HT1080 (cell line): ENCODE data around the gene TRPV4. TPM values are rescaled to one million over a fixed set of nuclear protein-coding genes. Genes with fewer than 3 reads are reported as not detected.
"Not testable (repeated sequence)": the region's sequence is repeated elsewhere in the genome, so short reads cannot be mapped to it uniquely, and the experiment has no call there.

Source experiments
- DNase-seq: peaks from one replicate; pipeline ENCODE4 v3.0.0-alpha.2; 2015; ENCODE audit warnings: low read depth
- polyA plus RNA-seq, 2 experiments: library from polyadenylated mRNA; depleted of rRNA; stranded (reverse); fragments of >200 nt; gene quantifications; 2 replicates each; pipeline ENCODE4 v1.2.3, GENCODE V29; 2015
- total RNA-seq: library from RNA; depleted of rRNA; stranded (reverse); fragments of >200 nt; shearing (Covaris generic); gene quantifications from 2 replicates; pipeline ENCODE4 v1.2.3, GENCODE V29; 2014; rRNA removed

The TRPV4 gene
- 0.50 and 0.72 TPM in 2 replicates for total RNA-seq
- 2.0 and 2.2 TPM in 2 replicates for polyA plus RNA-seq (2015; cell fraction: cytosol; rRNA removed)
- polyA plus RNA-seq (2015; cell fraction: nucleus; rRNA removed) = 3.0 and 4.5 TPM in 2 replicates

GRCh38 chr12:109833307-109834189, at the start of gene TRPV4:
TRPV4 (minus strand) TSS chr12:109833398; CDS start chr12:109814796, 18,602 bp downstream.
- DNase-seq = no peak

DNA sequence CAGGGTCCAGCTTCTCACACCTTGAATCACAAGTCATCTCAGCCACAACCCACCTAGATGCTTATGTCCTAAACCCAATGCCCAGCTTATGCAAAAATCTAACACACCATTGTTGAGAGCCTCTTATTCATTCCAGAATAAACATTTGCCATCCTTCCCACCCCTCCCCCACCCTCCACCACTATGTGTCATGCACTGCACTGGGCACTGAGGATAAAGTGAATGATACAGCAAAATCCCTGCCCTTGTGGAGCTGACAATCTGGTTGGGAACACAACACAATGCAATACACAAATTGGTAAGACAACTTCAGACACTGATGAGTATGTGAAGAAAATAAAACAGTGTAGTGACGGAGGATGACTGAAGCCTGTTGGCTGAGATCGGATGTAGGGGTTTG, 48.6 kb upstream of the TRPV4 start:
- peak; percentile 17 for DNase-seq

DNA sequence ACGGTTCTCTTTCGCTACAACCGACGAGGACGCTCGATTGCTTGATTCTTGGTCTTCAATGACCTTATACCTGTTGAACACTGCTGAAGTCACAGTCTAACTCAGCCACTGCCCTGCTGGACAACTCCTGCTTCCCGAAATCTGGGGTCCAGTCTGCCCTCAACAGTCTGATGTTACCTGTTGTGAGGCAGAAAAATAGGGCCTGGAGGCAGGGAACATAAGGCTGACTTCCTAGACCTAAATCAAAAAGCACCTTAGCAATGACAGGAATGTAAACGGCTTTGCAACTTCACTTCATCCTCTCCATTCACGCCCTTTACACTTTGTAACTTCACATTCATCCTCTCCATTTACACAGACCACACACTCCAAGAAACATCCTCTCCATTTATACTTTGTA, 47.7 kb upstream of the TRPV4 start:
- DNase-seq = no peak

DNA sequence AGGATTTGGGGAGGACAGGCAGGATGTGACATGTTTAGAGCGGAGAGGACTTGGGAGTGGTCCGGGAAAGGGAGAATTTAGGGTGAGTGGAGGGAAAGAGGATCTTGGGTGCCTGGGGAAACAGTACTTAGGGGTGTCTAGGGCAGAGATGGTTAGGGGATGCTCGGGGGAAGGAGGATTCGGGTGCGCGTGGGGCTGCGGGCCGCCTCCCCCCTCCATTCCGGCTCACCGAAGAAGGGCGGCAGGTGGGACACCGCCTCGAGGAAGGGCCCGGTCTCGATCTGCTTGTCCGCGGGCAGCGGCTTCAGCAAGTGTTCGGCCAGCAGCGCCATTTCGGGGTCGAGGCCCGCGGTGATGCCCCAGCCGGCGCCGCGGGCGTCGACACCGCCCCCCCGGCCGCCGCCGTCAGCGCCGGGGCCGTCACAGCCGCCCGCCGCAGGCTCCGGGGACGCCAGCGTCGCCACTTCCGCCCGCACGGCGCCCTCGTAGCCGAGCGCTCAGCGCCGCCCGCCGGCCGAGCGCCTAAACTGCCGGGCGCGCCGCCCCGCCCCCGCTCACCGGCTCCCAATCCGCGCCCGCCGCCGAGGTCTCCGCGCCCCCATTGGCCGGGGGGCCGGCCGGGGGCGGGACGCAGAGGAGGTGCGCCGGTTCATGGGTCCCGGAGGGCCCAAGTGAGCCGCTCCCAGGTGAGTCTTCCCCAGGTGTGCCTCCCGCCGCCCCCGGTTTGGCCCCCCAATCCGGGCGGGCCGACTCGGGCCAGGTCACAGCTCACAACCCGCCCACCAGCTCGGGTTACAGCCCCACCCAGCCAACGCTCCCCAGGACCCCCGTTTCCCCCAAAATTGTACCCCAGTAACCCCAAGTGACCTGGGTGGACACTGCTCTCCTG, 47.1 kb upstream of the TRPV4 start, which contains the start of gene GLTP:
GLTP (minus strand) TSS at position 499 of the 889 bp plus-strand sequence; CDS start at position 332, 167 bp downstream.
- peak; percentile 73 for DNase-seq

DNA sequence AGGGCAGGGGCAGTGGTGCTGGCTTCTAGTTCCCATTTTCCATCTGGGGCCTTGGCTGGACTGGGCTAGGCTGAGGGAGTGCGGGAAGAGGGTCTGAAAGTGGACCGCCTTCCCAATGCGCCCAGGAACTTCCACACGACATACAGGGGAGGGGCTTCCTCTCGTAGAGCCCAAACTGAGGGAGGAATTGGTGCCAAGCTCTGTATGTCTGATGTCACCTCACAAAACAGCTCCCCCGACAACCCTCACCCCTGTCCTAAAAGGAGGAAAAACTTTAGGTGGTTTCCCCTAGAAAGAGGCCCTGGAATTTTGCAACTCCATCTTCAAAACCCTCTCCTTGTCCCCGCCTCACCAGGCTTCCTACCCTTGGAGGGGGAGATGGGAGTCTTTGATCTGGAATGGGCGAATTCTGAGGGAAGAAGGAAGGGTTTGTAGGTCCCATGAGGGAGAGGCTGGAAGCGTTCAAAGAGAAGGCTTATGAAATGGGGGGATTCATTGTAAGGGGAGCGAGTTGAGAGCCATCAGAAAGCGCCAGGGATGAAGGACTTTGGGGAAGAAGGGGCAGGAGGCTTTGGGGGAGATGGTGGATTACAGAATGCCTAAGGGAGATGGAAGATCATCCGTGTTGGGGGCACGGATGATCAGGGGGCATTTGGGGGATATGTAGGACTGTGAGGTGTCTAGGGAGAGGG, 46.3 kb upstream of the TRPV4 start:
- no peak for DNase-seq

- DNase-seq = no peak
These were observed 45.6 kb upstream of the TRPV4 start for GRCh38 chr12:109878749-109879148.

DNA sequence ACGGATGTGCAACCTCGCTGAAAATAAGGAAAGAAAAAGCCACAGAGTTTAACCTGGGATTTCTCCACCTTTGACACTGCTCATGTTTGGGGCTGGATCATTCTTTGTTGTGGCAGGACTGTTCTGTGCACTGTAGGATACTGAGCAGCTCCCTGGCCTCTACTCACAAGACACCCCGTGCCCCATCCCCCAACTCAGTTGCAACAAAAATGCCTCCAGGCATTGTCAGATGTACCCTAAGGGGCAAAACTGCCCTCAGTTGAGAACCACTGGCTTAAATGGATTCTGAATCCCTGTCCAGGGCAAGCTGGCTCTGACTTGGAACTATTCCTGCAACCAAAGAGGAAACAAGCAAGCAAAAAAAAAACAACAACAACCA, 45.0 kb upstream of the TRPV4 start:
- no peak for DNase-seq

DNA sequence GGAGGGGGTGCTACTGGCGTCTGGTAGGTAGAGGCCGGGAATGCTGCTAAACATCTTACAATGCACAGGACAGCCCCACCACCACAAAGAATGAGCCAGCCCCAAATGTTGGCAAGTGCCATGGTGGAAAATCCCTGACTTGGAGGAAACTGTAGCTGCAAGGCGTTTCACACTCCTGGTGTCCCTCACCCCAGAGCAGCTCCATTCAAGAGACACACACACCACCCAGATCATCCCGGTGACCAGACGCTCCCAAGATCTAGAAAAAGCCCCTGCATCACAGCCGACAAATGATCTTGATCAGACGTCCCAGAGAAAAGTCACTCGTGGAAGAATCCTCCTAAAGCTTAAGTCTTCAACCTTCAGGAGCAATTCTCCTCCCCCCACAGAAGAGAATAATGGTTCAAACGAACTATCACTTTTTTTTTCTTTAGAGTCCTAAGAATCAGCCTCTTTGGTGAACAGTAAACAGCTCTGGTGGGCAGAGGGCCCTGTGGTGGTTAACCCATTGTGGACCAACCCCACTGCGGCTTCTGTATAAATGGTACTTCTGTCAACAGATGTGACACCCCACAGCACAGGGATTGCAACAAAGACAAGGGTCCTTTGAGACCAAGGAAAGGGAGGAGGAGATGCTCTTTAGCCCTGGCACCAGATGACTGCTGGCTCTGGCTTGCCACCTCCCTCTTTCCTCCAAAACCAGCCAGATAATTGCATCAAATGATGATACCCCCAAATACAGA, 44.5 kb upstream of the TRPV4 start:
- no peak for DNase-seq

DNA sequence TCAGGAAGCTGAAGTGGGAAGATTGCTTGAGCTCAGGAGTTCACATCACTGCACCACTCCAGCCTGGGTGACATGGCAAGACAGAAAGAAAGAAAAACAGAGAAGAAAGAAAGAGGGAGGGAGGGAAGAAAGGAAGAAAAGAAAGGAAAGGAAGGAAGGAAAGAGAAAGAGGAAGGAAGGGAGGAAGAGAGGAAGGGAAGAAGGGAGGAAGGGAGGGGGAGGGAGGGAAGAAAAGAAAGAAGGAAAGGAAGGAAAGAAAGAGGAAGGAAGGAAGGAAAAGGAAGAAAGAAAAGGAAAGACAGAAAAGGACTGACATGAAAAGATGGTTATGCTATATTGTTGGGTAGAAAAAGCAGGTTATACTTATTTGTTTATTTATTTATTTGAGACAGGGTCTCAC, 43.2 kb upstream of the TRPV4 start:
- no peak for DNase-seq

DNA sequence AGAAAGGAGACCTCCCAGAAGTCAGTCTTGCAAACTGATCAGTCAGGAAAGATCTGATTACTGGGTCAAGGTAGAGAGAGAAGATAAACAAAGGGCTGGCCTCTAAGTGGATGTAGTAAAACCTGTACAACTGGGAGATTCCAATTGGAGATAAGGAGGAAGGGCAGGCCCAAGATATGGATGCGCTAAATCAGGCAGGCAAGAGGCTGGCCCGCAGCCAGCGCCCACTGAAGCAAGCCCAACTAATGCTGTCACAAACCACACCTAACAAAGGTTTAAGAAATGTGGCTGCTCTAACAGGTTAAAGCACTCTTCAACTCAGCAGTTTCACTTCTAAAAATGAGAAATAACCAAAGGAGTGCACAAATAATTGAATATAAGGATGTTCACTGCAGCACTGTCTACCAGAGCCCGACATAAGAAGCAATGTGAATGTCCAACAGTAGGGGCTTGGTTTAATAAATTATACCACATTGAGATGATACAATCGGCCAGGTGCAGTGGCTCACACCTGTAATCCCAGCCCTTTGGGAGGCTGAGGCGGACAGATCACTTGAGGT, 42.5 kb upstream of the TRPV4 start:
- no peak for DNase-seq

GRCh38 chr12:109873653-109874052, 40.5 kb upstream of the TRPV4 start:
- DNase-seq = no peak

DNA sequence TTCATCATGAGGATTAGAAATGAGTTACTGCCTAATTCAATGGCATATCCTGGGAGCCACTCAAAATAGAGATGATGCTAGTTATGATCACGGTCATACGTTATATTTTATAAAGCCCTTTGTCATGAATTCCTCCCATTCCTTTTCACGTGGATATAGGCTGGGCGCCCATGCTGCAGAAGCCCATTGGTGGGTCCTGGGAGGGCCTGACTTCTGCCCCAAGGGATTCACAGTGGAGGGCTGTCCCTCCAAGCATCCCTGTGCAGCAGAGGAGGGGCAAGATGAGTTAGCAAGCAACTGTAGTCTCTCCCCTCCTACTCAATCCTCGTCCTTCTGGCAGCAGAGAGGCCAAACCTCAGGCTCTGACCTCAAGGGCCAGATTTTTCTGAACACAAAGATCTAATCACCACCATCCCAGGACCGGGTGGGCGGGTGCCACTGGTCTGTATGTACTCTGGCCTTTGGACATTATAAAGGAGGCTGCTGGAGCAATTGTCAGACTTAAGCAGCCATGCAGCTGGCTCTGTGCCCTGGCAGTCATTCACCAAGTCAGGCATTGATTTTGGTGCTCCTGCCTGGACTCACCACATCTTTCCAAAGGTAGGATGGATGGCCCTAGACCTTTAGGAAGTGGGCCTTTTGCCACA, 38.6 kb upstream of the TRPV4 start:
- DNase-seq = no peak

- DNase-seq = peak; percentile 64
These were observed 37.5 kb upstream of the TRPV4 start for GRCh38 chr12:109870648-109871047.

GRCh38 chr12:109868182-109869051, 35.2 kb upstream of the TRPV4 start:
- no peak for DNase-seq

DNA sequence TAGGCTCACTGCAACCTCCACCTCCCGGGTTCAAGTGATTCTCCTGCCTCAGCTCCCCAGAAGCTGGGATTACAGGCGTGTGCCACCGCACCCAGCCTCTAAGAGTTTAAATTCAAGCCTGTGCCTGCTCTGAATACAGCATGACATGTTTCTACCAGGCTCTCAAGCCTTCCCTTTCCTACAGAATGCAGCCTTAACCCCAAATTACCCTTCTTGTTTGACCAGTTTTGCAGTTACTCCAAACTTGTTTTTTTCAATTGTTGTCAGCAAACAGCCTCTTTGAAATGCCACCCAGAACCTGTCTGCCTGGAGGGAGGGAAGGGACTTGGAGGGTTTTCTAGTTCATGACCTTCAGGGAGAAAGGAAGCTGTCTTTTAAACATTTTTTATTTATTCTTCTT, 31.7 kb upstream of the TRPV4 start:
- no peak for DNase-seq

GRCh38 chr12:109863847-109864712, 30.9 kb upstream of the TRPV4 start:
- no peak for DNase-seq

- not testable (repeated sequence) for DNase-seq
These were observed 29.3 kb upstream of the TRPV4 start for GRCh38 chr12:109862491-109862890.
